Subcutaneous adipose tissue (tissue), 4 donors: Measurements from ENCODE around the gene CAMTA1. TPM values are rescaled to one million over a fixed set of nuclear protein-coding genes. Genes with fewer than 3 reads are reported as not detected.

Experiments
- total RNA-seq, 4 donors: library from RNA; depleted of rRNA; stranded (reverse); fragments of >200 nt; gene quantifications; one replicate each; pipeline ENCODE4 v1.1.0, GENCODE V29; 2016
- TF ChIP-seq, protein P1 (sequence below): fragments of 450-650 bp; IDR thresholded peaks from one replicate; pipeline ENCODE4 v1.5.1; 2016; ENCODE audit warnings: low read depth, mild to moderate bottlenecking, control low read depth, antibody characterized with exemption, moderate library complexity

Gene CAMTA1
- total RNA-seq, 4 donors from 2014 or later: 58.6 to 82.5 (median 78.0) TPM

DNA sequence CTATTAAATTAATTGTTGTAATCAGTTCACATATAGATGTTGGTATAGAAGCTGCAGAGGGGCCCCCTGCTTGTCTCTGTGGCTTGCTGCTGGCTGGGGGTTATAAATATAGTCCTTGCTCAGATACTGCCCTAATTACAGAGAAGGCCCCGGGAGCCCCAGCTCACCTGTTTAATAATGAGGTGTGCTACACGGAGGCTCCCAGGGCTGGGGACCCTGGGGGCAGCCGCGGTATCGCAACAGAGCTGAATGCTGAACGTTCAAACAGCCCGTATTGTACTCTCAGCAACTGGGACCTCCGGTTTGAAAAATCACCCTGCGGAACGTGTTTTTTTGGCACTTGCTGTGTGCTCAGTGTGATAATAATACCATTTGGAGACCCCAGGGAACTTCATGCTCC is 309.3 kb downstream of the CAMTA1 start:
- TF ChIP-seq, protein P1, sequence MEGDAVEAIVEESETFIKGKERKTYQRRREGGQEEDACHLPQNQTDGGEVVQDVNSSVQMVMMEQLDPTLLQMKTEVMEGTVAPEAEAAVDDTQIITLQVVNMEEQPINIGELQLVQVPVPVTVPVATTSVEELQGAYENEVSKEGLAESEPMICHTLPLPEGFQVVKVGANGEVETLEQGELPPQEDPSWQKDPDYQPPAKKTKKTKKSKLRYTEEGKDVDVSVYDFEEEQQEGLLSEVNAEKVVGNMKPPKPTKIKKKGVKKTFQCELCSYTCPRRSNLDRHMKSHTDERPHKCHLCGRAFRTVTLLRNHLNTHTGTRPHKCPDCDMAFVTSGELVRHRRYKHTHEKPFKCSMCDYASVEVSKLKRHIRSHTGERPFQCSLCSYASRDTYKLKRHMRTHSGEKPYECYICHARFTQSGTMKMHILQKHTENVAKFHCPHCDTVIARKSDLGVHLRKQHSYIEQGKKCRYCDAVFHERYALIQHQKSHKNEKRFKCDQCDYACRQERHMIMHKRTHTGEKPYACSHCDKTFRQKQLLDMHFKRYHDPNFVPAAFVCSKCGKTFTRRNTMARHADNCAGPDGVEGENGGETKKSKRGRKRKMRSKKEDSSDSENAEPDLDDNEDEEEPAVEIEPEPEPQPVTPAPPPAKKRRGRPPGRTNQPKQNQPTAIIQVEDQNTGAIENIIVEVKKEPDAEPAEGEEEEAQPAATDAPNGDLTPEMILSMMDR: no peak

GRCh38 chr1:7095343-7095964 is 310.2 kb downstream of the CAMTA1 start:
- TF ChIP-seq, protein P1: no peak

GRCh38 chr1:7097938-7098592 is 312.8 kb downstream of the CAMTA1 start:
- TF ChIP-seq, protein P1: no peak

GRCh38 chr1:7098641-7099040 is 313.4 kb downstream of the CAMTA1 start:
- TF ChIP-seq, protein P1: no peak

DNA sequence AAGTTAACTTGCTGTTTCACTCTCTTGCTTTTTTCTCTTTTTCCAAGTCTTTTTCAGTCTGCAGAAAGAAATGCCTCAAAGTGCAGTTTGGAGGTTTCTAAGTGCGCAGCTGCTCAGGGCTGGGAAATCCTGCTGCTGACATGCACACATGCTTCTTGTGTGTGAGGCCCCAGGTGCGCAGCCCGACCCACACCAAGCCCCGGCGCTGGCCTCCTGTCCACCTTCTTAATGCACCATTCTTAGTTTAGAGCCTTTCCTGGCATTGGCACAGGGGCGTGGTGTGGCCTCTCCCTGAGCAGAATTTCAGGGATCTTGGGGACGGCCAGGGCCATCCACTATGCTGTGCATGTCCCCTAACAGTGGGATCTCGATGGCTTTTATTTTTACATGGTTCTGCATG is 315.2 kb downstream of the CAMTA1 start:
- TF ChIP-seq, protein P1: no peak

DNA sequence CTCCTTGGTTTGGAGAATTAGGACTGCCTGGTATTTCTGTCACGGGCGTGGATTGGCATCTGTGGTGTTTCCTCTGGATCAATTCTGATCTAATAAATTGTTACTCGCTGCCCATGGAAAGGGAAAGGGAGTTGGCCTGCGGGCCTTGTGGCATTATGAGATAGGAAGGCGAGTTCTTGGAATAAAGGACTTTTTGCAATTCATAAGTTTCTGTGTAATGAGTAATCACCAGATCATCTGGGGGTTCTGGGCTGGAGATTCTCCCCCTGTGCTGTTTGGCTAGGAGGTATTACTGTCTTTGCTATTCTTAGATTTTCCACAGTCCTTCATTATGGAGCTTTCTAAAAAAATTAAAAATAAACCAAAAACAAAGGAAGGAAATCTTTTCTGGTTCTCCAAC is 315.9 kb downstream of the CAMTA1 start:
- TF ChIP-seq, protein P1: no peak

DNA sequence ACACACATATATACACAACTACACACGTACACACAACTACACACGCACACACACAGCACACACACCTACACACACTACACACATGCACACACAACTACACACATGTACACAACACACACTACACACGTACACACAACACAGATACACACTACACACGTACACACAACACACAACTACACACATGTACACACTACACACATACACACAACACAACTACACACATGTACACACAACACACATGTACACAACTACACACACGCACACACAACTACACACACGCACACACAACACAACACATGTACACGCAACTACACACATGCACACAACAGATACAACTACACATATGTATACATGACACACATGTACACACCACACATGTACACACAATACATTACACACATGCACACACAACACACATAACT is 318.1 kb downstream of the CAMTA1 start:
- TF ChIP-seq, protein P1: no peak
